Activated CD8-positive, alpha-beta memory T cell treated with anti-CD3 and anti-CD28 coated beads for 1 hour (primary cell): Measurements from ENCODE around the gene KIF22.
"Not testable (repeated sequence)": the region's sequence is repeated elsewhere in the genome, so short reads cannot be mapped to it uniquely, and the experiment has no call there.

Source experiments
- DNase-seq, 2 donors: peaks; one replicate each; pipeline ENCODE4 v3.0.0-alpha.2; 2020; ENCODE audit warnings: low read depth in 1 of 2; ENCODE audit errors: extremely low read depth in 1 of 2

Gene KIF22

GRCh38 chr16:29765167-29766032 lies 25.2 kb upstream of the KIF22 start:
- no peak for DNase-seq

GRCh38 chr16:29766571-29766970 lies 24.0 kb upstream of the KIF22 start:
- no peak for DNase-seq

GRCh38 chr16:29767062-29767461 lies 23.5 kb upstream of the KIF22 start:
- no peak for DNase-seq

GRCh38 chr16:29769507-29769906 lies 21.0 kb upstream of the KIF22 start:
- DNase-seq, result no peak

- DNase-seq, result no peak
Measured at GRCh38 chr16:29770250-29770929, 20.2 kb upstream of the KIF22 start.

GRCh38 chr16:29772330-29772729 lies 18.2 kb upstream of the KIF22 start:
- DNase-seq, result not testable (repeated sequence)

GRCh38 chr16:29774730-29775129 lies 15.8 kb upstream of the KIF22 start:
- DNase-seq, result no peak

GRCh38 chr16:29775742-29776408 lies 14.7 kb upstream of the KIF22 start:
- DNase-seq, result no peak

GRCh38 chr16:29777576-29778350 lies 12.8 kb upstream of the KIF22 start, which contains the start of gene ZG16:
Gene ZG16, plus strand, starts transcription at chr16:29778256. Its CDS starts 1,011 bp downstream, at chr16:29779267.
- DNase-seq, result no peak

- no peak for DNase-seq
Measured at GRCh38 chr16:29779474-29779873, 11.1 kb upstream of the KIF22 start.

- not testable (repeated sequence) for DNase-seq
Measured at GRCh38 chr16:29783094-29783953, 7.2 kb upstream of the KIF22 start.

GRCh38 chr16:29784157-29784556 lies 6.4 kb upstream of the KIF22 start:
- no peak for DNase-seq

GRCh38 chr16:29784901-29785500 lies 5.5 kb upstream of the KIF22 start:
- peak; percentile 37 to 50 for DNase-seq

- not testable (repeated sequence) for DNase-seq
Measured at GRCh38 chr16:29787155-29787554, 3.4 kb upstream of the KIF22 start.

GRCh38 chr16:29789775-29790182 lies 772 bp upstream of the KIF22 start:
- no peak for DNase-seq

- DNase-seq, result no peak
Measured at GRCh38 chr16:29790949-29791844, 646 bp downstream of the KIF22 start.

GRCh38 chr16:29791845-29792807 lies 1.6 kb downstream of the KIF22 start:
- no peak for DNase-seq
